Natural killer cell treated with Interleukin-12 subunit alpha and Interleukin-12 subunit beta and Interleukin-15 and Interleukin-18, amount 100 ng/mL, for 72 hours (primary cell): Measurements from ENCODE around the gene MMP17. TPM values are rescaled to one million over a fixed set of nuclear protein-coding genes. Genes with fewer than 3 reads are reported as not detected.
A peak's percentile ranks its signal among the peaks of the same experiment; 100 is the strongest.

ENCODE experiments used
- ATAC-seq, 2 donors: fragments of 150-1000 bp; cut with Tn5 transposase in 1 of 2; sonication (Bioruptor Pico), chemical (Tn5 transposase) in 1 of 2; 2 replicates each; pipeline ENCODE4 v1.10.0; 2021
- DNase-seq: peaks from one replicate; pipeline ENCODE4 v3.0.0; 2022; ENCODE audit warnings: low spot score
- H3K27ac Mint-ChIP-seq, 2 donors: 1 replicate in 1 of 2; 2 replicates in 1 of 2; pipeline ENCODE4 v1.8.0; 2022; ENCODE audit warnings: mixed read lengths in 2 of 2, mild to moderate bottlenecking in 1 of 2, moderate library complexity in 1 of 2
- H3K27me3 Mint-ChIP-seq, 2 donors: 1 replicate in 1 of 2; 2 replicates in 1 of 2; pipeline ENCODE4 v1.8.0; 2022; ENCODE audit warnings: mixed read lengths in 2 of 2
- H3K36me3 Mint-ChIP-seq: one replicate; pipeline ENCODE4 v1.8.0; 2022; ENCODE audit warnings: mixed read lengths
- H3K4me1 Mint-ChIP-seq, 2 donors: 1 replicate in 1 of 2; 2 replicates in 1 of 2; pipeline ENCODE4 v1.8.0; 2022; ENCODE audit warnings: low read depth in 2 of 2, mixed read lengths in 2 of 2, mild to moderate bottlenecking in 1 of 2
- H3K4me3 Mint-ChIP-seq: one replicate; pipeline ENCODE4 v1.8.0; 2022; ENCODE audit warnings: mixed read lengths
- H3K9me3 Mint-ChIP-seq: 2 replicates; pipeline ENCODE4 v1.8.0; 2022; ENCODE audit warnings: mixed read lengths
- total RNA-seq, 2 donors: library from RNA; stranded (reverse); gene quantifications; one replicate each; pipeline ENCODE4 v1.2.3, GENCODE V29; 2022

The MMP17 gene
- total RNA-seq, 2 donors from 2014 or later: not detected

- H3K27ac Mint-ChIP-seq: no peak overlapping the region
- peaks cover 16 to 24% of the 10 kb centered on the region in 2 donors for H3K27me3 Mint-ChIP-seq
- H3K4me3 Mint-ChIP-seq: peak overlapping the region; percentile 52
- peaks cover 0 to 7% of the 10 kb centered on the region in 2 donors for H3K4me1 Mint-ChIP-seq
- H3K36me3 Mint-ChIP-seq: no peaks in the 10 kb centered on the region
- H3K9me3 Mint-ChIP-seq: no peaks in the 10 kb centered on the region
- ATAC-seq (peak; percentile 45 to 69), DNase-seq (no peak)
Observed at GRCh38 chr12:131830335-131830913, 2.2 kb downstream of the MMP17 start.

- Mint-ChIP-seq H3K4me1 (peaks cover 0 to 4% of the 10 kb centered on the region in 2 donors), H3K27ac (no peak overlapping the region), H3K4me3 (peak overlapping the region; percentile 52), H3K27me3 (peaks cover 10 to 20% of the 10 kb centered on the region in 2 donors), H3K36me3 (no peaks in the 10 kb centered on the region), H3K9me3 (no peaks in the 10 kb centered on the region)
- ATAC-seq (no peak), DNase-seq (no peak)
Observed at GRCh38 chr12:131830914-131831571, 2.9 kb downstream of the MMP17 start.

- no peak overlapping the region for H3K4me3 Mint-ChIP-seq
Observed at GRCh38 chr12:131831635-131832041, 3.4 kb downstream of the MMP17 start.

GRCh38 chr12:131832321-131833231, 4.4 kb downstream of the MMP17 start:
- no peak overlapping the region for H3K27ac Mint-ChIP-seq
- H3K27me3 Mint-ChIP-seq: peaks cover 0 to 11% of the 10 kb centered on the region in 2 donors
- H3K36me3 Mint-ChIP-seq: no peaks in the 10 kb centered on the region
- ATAC-seq (no peak), DNase-seq (no peak)
- H3K4me1 Mint-ChIP-seq: peaks cover 0 to 4% of the 10 kb centered on the region in 2 donors
- no peak overlapping the region for H3K4me3 Mint-ChIP-seq
- no peaks in the 10 kb centered on the region for H3K9me3 Mint-ChIP-seq

More at GRCh38 chr12:131831635-131832041, 3.4 kb downstream of the MMP17 start:
- no peaks in the 10 kb centered on the region for H3K9me3 Mint-ChIP-seq
- peaks cover 4 to 15% of the 10 kb centered on the region in 2 donors for H3K27me3 Mint-ChIP-seq
- ATAC-seq (no peak), DNase-seq (no peak)
- no peaks in the 10 kb centered on the region for H3K36me3 Mint-ChIP-seq
- H3K4me1 Mint-ChIP-seq: peaks cover 0 to 4% of the 10 kb centered on the region in 2 donors
- H3K27ac Mint-ChIP-seq: no peak overlapping the region

- Mint-ChIP-seq H3K4me3 (no peak overlapping the region), H3K4me1 (peaks cover 0 to 4% of the 10 kb centered on the region in 2 donors), H3K9me3 (no peaks in the 10 kb centered on the region), H3K27ac (no peak overlapping the region), H3K27me3 (peaks cover 0 to 11% of the 10 kb centered on the region in 2 donors), H3K36me3 (no peaks in the 10 kb centered on the region)
- ATAC-seq: no peak
- DNase-seq: no peak
Observed at GRCh38 chr12:131833288-131833895, 5.2 kb downstream of the MMP17 start.

GRCh38 chr12:131833896-131834641, 5.9 kb downstream of the MMP17 start:
- Mint-ChIP-seq H3K27ac (no peak overlapping the region), H3K4me1 (peaks cover 0 to 4% of the 10 kb centered on the region in 2 donors), H3K9me3 (no peaks in the 10 kb centered on the region), H3K27me3 (peaks cover 0 to 11% of the 10 kb centered on the region in 2 donors), H3K36me3 (no peaks in the 10 kb centered on the region), H3K4me3 (no peak overlapping the region)
- DNase-seq (no peak), ATAC-seq (no peak)

- Mint-ChIP-seq H3K27ac (no peak overlapping the region), H3K4me1 (no peaks in the 10 kb centered on the region), H3K36me3 (no peaks in the 10 kb centered on the region), H3K9me3 (no peaks in the 10 kb centered on the region), H3K27me3 (peaks cover 0 to 7% of the 10 kb centered on the region in 2 donors), H3K4me3 (no peak overlapping the region)
- no peak for DNase-seq
- ATAC-seq: no peak
Observed at GRCh38 chr12:131834798-131835615, 6.8 kb downstream of the MMP17 start.

- Mint-ChIP-seq H3K27ac (no peak overlapping the region), H3K36me3 (no peaks in the 10 kb centered on the region), H3K4me3 (no peak overlapping the region), H3K9me3 (no peaks in the 10 kb centered on the region), H3K4me1 (no peaks in the 10 kb centered on the region), H3K27me3 (peaks cover 0 to 7% of the 10 kb centered on the region in 2 donors)
- no peak for DNase-seq
- ATAC-seq: no peak
Observed at GRCh38 chr12:131835616-131836171, 7.5 kb downstream of the MMP17 start.

- H3K4me3 Mint-ChIP-seq: no peak overlapping the region
- no peaks in the 10 kb centered on the region for H3K9me3 Mint-ChIP-seq
- H3K36me3 Mint-ChIP-seq: no peaks in the 10 kb centered on the region
- H3K27me3 Mint-ChIP-seq: peaks cover 0 to 7% of the 10 kb centered on the region in 2 donors
- H3K4me1 Mint-ChIP-seq: no peaks in the 10 kb centered on the region
- no peak for ATAC-seq
- H3K27ac Mint-ChIP-seq: no peak overlapping the region
- no peak for DNase-seq
Observed at GRCh38 chr12:131836193-131836592, 8.0 kb downstream of the MMP17 start.

GRCh38 chr12:131836714-131837397, 8.7 kb downstream of the MMP17 start:
- no peak for DNase-seq
- Mint-ChIP-seq H3K27ac (no peak overlapping the region), H3K4me1 (no peaks in the 10 kb centered on the region), H3K36me3 (no peaks in the 10 kb centered on the region), H3K27me3 (peaks cover 0 to 7% of the 10 kb centered on the region in 2 donors), H3K4me3 (no peak overlapping the region), H3K9me3 (no peaks in the 10 kb centered on the region)
- no peak for ATAC-seq

GRCh38 chr12:131840643-131841416, 12.6 kb downstream of the MMP17 start:
- Mint-ChIP-seq H3K27ac (no peak overlapping the region), H3K4me1 (no peaks in the 10 kb centered on the region), H3K9me3 (no peaks in the 10 kb centered on the region), H3K27me3 (no peaks in the 10 kb centered on the region), H3K4me3 (no peak overlapping the region), H3K36me3 (no peaks in the 10 kb centered on the region)
- ATAC-seq (no peak), DNase-seq (no peak)
